HG03342 (cell line): ENCODE results near the gene KLHDC10.
"Not testable (repeated sequence)": the region's sequence is repeated elsewhere in the genome, so short reads cannot be mapped to it uniquely, and the experiment has no call there.

Source experiments
- ATAC-seq: cut with Tn5 transposase; IDR thresholded peaks from one replicate; pipeline ENCODE4 v1.9.1; 2021; ENCODE audit warnings: mild to moderate bottlenecking, moderate library complexity; ENCODE audit not compliant: unreplicated experiment

Gene KLHDC10

DNA sequence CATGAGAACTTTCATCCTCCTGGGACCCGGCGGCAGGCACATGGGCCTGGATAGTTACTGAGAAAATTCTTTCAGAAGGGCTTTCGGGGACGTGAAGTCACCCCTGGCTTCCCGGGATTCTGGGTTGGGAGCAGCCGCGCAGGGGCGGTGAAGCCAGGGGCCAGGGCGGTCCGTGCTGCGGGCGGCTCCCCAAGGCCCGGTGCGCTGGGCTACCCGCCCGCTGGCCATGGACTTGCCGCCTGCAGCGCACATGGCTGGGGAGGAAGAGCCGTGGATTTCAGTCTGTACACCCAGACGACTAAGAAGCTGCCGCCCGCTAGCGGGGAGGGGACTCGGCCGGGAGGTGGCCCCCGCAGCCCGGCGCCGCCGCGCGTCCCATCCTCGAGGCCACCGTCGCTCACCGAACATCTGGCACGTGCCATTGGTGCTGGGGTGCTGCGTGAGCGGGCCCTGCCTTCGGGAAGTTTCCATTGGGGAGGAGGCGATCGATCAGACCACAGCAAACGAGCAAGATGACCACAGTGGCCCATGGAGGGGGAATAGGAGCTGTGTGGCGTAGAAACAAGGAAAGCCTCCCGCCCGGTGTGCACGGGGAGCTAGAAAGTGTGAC is 70.3 kb downstream of the KLHDC10 start:
- ATAC-seq = no peak

DNA sequence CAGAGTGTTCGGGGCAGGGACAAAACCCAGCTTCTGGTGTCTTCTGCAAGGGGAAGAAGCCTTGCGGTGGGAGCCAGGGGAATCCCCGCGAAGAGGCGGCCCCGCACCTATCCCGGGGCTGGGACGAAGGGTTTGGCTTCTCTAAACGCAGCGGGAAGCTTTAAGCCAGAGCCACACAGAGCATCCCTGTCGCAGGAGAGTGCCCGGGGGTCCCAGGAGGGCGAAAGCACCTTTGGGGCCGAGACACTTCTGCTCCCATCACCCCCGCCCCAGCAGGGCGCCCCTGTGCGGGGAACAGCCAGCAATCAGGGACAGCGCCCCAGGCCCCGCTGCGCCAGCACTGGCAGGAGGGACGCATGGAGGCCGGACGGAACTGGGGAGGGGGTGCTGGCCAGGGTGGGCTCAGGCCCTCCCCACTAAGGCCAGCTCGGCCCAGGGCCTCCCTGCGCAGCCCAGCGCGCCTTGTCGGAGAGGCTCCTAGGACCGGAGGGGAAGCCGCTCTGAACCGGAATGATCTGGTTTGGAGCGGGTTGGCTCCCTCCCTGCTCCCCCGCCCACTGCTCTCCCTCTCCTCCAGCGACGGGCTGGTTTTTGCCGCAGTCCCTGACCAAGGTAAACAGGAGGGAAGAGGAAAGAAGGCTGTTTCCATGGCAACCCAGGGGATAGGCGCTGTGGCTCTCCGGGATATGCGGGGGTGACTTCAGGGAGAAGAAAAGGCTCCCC is 71.0 kb downstream of the KLHDC10 start:
- peak; percentile 52 for ATAC-seq

DNA sequence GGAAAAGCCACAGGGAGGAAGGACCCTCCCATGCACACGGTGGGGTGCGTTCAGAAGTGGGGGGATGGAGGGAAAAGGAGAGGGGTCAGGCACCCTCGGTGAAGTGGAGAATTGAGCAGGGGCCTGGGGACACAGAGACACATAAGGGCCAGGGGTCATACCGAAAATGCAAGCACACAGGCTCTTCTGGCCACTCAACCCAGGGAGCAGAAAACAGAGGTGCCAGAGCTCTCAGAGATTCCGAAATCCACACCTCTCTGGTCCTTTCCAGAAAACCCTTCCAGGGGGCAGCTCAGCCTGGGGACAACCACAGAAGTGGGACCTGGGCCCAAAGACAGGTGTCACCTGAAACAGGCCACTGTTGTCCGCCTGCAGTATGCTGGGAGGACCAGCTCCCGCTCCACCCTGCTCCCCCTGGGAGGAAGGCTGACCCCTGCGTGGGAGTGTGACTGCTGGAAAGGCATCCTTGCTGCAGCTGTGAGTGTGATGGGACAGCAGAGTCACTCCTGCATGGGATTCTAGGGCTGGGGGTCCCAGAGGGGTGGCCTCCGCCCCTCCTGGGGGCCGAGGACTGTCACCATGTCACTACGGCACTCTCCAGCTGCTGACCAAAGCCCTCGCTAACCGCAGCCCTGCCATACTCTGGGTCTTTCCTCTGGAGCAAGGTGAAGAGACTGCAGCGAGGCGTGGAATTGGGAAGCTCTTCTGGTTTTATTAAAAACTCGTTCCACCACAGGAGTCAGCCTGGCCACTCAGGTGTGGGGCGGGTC is 71.7 kb downstream of the KLHDC10 start:
- ATAC-seq = no peak

DNA sequence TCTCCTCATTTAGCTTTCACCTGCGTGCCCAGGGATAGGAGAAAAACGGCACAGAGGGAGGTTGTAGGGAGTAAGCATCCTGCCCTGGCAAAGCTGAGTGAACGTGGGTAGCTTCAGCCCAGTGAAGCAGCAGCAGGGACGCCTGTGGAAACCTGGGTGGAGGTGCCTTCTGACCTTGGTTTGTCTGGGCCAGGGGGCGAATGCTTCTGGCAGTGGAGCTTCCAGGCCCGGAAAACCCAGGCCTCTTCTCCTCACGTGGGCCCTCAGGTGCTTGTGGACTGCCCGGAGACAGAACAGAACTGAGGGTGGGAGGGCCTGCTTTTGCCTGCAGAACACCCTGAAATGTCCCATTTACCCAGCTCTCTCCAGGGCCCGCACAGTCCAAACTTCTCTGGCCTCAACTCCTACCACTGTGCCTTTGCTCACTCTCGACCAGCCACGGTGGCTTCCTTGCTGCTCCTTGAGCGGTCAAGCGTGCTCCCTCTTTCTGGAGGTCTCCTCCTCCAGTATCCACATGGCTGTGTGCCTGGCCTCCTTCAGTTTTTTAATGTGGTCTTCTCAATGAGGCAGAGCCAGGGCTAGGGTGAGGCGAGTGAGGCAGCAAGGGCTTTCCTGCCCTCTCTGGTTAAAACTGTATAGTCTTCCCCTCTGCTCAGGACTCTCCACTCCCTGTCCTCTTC is 72.5 kb downstream of the KLHDC10 start:
- no peak for ATAC-seq

DNA sequence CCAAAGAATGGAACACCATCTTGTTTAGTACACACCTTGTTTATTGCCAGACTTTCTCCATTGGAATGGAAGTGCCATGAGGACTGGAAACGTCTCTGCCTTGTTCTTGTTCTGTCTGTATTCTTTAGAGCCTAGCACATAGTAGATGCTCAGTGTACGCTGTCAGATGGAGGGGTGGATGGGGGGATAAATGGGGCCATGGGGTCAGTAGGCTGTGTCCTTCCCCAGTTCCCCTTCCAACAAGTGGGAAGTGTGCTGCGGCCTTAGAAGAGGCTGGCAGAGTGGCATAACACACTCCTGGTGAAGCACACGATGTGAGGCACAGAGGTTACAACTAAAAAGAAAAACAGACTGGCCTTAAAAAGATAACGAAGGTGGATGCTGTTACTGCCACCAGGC is 73.0 kb downstream of the KLHDC10 start:
- no peak for ATAC-seq

DNA sequence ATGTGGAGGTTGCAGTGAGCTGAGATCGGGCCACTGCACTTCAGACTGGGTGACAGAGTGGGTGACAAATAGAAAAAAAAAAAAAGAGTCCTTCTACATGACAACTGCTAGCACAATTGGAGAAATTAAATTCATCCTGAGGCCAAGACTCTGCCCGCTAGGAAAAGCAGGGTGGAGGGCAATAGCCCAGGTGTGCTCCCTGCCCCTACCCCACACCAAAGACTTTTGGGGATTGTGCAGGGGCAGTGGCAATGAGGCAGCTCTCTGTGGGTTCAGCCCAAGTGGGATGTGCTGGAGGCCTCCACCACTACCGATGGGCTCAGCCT is 73.6 kb downstream of the KLHDC10 start:
- no peak for ATAC-seq

DNA sequence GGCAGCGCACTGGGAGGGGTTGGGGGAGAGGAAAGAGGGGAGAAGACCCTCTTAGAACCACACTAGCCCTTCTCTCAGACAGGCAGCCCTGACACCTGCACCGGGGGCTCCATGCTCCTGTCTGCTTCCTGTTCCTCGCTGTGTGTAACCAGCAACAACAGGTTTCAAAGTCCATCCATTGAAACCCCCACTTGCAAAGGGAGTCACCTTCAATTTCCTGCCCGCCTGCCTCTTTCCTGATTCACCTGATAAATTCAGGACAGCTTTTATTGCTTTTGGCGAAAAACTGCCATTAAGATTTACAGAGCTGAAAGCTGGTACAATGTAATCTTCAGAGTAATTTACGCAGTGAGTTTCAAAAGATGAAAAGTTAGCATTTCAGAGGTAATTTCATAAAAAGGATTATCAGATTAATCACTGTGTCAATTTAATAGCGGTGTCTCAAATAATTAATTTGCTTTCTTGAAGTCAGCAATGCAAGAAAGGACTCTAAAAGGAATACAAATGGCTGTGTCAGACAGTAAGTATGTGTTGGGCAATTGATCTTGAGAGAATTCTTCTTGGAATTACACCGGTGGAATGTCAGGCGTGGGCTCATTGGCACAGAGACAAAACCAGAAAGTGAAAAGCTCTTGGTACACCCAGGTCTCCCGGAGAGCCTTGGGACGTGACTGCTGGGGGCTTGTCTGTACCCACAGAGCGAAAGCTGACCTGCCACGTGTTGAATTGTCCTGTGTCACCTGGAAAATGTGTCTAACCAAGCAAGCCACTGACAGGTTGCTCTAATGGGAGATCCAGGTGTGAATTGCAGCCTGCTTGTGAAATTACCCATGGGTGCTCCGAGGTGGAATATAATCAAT is 74.2 kb downstream of the KLHDC10 start:
- ATAC-seq = no peak

DNA sequence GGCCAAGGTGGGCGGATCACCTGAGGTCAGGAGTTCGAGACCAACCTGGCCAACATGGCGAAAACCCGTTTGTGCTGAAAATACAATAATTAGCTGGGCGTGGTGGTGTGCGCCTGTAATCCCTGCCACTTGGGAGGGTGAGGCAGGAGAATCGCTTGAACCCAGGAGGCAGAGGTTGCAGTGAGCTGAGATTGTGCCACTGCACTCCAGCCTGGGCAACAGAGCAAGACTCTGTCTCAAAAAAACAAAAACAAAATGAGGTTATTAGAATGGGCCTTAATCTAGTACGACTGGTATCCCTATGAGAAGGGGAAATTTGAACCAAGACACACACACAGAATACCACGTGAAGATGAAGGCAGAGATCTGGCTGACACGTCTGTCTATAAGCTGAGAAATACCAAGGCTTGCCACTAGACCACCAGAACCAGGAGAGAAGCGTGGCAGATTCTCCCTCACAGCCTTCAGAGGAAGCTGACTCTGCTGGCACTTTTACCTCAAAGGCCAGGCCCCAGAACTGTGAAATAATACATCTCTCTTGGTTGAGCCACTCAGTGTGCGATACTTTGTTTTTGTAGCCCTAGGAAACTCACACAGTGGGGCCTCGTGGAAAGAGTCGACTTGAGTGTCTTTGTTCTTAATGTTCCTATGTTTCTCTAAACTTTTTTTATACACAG is 75.2 kb downstream of the KLHDC10 start:
- no peak for ATAC-seq

DNA sequence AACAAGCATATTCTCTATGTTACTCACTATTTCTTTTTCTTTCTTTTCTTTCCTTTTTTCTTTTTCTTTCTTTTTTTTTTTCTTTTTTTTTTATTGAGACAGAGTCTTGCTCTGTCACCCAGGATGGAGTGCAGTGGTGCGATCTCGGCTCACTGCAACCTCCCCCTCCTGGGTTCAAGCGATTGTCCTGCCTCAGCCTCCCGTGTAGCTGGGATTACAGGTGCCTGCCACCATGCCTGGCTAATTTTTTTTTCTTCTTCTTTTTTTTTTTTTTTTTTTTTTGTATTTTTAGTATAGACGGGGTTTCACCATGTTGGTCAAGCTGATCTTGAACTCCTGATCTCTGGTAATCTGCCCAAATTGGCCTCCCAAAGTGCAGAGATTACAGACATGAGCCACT is 75.8 kb downstream of the KLHDC10 start:
- not testable (repeated sequence) for ATAC-seq

DNA sequence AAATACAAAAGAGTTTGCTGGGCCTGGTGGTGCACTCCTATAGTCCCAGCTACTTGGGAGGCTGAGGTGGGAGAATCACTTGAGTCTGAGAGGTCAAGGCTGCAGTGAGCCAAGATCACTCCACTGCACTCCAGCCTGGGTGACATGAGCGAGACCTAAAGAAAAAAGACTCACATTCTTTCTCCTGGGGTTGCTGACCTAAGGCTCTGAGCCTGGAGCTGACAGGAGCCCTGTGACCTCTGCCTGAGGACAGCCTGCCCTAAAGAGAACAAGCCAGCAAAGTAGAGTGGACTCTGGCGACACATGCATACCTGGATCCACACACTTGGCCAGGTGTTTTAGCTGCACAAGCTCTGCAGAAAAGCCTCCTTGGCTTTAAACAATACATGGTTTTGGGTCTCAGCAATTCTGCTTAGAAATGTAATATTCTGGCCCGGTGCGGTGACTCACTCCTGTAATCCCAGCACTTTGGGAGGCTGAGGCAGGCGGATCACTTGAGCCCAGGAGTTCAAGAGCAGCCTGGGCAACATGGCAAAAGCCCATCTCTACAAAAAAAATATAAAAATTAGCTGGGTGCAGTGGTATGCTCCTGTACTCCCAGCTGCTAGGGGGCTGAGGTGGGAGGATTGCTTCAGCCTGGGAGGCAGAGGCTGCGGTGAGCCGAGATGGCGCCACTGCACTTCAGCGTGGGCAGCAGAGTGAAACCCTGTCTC is 76.5 kb downstream of the KLHDC10 start:
- ATAC-seq = no peak

DNA sequence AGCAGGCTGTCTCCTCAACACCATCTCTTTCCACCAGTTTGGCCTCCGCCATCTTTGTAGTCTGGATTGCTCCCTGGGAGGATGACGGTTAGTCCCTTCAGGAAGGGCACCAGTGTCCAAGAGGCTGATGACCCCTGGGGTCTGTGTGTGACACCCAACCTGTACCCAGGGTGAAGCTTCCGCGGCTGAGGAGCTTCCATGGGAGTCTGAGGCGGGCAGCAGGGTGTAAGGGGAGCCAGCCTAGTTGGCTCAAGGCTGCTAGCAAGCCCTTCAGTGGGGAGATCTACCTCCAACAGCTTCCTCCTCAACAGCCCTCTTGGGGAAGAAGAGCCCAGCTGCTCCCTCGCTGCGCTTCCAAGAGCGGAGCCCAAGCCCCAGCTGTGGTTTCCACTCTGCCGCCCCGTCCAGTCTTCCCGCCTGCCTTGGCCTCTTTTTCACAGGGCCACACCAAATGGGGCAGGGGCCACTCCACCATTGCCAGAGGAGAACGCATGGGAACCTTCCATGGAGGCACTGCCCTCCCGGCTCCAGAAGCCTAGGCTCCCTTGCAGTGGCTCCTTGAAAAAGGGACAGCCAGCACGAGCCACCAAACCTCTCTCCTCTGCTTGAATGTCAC is 77.5 kb downstream of the KLHDC10 start:
- ATAC-seq = no peak

DNA sequence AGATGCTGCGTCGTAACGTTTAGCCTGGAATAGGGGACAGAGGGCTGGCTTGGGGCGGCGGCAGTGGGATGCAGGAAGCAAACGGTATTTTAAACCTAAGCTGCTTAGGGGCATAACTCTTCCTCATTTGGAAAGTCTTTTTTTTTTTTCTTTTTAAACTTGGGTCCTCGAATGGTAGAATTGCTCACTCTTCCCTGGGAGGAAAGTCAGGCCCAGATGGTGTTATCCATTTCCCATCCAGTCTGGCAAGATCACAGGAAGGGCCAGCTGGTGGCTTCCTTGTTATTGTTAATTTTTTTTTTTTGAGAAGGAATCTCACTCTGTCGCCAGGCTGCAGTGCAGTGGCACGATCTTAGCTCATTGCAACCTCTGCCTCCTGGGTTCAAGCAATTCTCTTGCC is 78.2 kb downstream of the KLHDC10 start:
- ATAC-seq = no peak

DNA sequence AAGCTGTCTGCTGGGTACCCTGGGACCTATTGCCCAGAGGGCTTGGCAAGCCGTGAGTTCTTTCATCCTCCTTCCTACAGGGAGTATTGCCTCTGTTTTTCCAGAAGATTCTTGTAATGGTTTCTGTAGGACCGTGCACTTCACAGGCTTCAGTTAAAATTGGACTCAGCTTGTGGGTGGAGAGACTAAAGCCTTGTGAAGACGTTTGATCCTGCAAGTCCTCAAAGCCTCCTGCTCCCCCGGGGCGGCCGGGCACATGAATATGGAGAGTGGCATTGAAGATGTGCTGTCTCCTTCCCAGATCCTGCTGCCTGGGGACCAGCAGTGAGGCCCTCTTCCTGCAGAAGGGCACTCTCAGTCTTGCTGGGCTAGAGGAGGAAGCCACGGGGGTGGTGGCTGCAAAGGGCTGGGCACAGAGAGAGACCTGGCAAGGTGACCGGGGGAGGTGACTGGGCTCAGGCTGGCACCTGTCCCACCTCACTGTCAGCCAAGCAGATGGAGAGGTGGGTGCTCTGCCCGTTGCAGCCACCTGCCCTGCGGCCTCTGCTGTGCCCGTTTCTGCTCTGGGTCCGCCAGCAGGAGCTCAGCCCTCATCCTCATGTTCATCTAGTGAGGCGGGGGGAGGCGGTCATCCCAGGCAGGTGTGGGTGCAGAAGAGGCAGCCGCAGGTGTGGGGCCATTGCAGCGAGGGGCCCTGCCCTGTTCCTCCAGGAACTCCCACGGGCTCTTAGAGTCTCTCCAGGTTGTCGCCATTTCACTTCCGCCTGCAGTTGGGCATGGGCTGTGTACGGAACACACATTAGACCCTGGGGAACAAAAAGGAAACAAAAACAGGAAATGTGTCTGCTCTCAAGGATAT is 79.2 kb downstream of the KLHDC10 start:
- ATAC-seq = peak; percentile 58

DNA sequence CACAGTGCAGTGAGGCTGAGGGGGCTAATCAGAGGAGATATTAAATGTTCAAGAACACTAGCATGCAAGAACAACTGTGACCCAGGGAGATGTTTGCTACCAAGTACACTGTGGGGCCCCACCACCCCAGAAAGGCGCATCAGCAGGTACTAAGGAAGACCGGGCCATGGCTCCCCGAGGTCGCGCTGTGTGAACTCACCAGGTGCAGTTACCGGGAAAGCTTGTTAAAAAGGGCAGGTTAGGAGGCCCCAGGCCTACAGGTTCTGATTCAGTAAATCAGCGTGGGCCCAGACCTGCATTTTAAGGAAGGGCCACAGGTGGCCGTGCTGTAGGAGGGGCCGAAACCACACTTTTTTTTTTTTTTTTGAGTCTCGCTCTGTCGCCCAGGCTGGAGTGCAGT is 80.3 kb downstream of the KLHDC10 start:
- no peak for ATAC-seq

DNA sequence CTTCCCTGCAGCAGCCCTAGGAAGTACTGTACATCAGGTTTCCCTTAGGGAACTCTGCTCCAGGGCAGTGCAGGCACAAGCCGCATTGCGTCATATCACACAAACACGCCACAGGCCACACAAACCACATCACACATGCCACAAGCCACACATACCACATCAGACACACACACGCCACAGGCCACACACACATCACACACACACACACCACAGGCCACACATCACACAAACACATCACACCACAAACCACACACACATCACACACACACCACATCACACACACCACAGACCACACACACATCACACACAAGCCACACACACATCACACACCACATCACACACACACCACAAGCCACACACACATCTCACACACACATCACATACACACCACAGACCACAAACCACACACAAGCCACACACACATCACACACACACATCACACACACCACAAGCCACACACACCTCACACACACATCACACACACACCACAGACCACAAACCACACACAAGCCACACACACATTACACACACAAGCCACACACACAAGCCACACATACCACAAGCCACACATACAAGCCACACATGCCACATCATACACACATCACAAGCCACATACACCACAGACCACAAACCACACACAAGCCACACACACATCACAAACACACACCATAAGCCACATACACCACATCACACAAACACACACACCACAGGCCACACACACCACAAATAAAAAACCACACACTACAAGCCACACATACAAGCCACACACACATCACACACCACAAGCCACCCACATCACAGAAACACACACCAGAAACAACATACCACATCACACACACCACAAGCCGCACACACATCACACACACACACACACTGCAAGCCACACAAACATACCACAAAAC is 81.5 kb downstream of the KLHDC10 start:
- no peak for ATAC-seq

DNA sequence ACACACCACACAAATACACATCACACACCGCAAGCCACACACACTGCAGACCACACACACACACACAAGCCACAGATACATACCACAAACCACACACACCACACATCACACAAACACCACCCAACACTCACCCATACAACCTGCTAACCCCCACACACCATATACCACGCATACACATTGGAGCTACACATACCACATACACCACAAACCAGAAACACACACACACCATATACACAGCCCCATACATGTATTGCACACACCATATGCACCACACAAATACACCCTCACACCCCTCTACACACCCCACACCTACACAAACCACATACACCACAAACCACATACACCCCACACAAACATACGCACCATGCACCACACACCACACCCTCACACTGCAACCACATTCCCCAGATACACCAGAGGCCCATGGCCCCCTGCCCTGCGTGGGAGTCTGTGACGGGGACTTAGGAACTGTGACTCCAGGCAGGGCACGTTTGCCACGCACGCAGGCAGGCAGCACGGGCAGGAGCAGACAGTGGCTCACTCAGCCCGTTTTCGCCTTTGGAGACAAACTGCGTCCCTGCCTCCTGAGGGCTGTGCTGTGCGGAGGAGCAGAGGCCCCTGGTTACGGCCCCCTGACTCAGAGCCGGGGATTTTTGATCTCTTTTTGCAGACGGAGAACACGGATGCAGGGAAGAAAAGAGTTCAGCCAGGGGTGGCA is 82.3 kb downstream of the KLHDC10 start:
- no peak for ATAC-seq
